ENCODE results near the gene MED19.
"Not testable (repeated sequence)": the region's sequence is repeated elsewhere in the genome, so short reads cannot be mapped to it uniquely, and the experiment has no call there.

The MED19 gene

GRCh38 chr11:57711414-57712255, at the start of gene MED19:
Gene MED19 (minus strand): TSS chr11:57712215. CDS start chr11:57712179, 36 bp downstream.
- peak; percentile 36 to 49 for DNase-seq (ENCODE audit: extremely low read depth in 1 of 2, low read depth in 1 of 2)

- no peak for DNase-seq (ENCODE audit: extremely low read depth in 1 of 2, low read depth in 1 of 2)
Observed at GRCh38 chr11:57758174-57758573, 46.2 kb upstream of the MED19 start.

- DNase-seq (ENCODE audit: extremely low read depth in 1 of 2, low read depth in 1 of 2): no peak
Observed at GRCh38 chr11:57752954-57753353, 40.9 kb upstream of the MED19 start.

- no peak for DNase-seq (ENCODE audit: extremely low read depth in 1 of 2, low read depth in 1 of 2)
Observed at GRCh38 chr11:57751676-57752253, 39.8 kb upstream of the MED19 start, which contains the start of gene BTBD18. Gene BTBD18 (minus strand): TSS chr11:57751819. CDS start chr11:57751188, 631 bp downstream.

GRCh38 chr11:57751176-57751575, 39.2 kb upstream of the MED19 start:
- no peak for DNase-seq (ENCODE audit: extremely low read depth in 1 of 2, low read depth in 1 of 2)

- DNase-seq (ENCODE audit: extremely low read depth in 1 of 2, low read depth in 1 of 2): no peak
Observed at GRCh38 chr11:57746920-57747319, 34.9 kb upstream of the MED19 start.

- DNase-seq (ENCODE audit: extremely low read depth in 1 of 2, low read depth in 1 of 2): no peak
Observed at GRCh38 chr11:57745206-57745605, 33.2 kb upstream of the MED19 start.

- DNase-seq (ENCODE audit: extremely low read depth in 1 of 2, low read depth in 1 of 2): no peak
Observed at GRCh38 chr11:57744357-57744756, 32.3 kb upstream of the MED19 start.

- no peak for DNase-seq (ENCODE audit: extremely low read depth in 1 of 2, low read depth in 1 of 2)
Observed at GRCh38 chr11:57742087-57742452, 30.1 kb upstream of the MED19 start.

GRCh38 chr11:57741132-57742086, 29.4 kb upstream of the MED19 start, which contains the start of gene SELENOH:
Gene SELENOH (plus strand): TSS chr11:57741491. CDS start chr11:57741596, 105 bp downstream.
- peak; percentile 79 to 84 for DNase-seq (ENCODE audit: extremely low read depth in 1 of 2, low read depth in 1 of 2)

- no peak for DNase-seq (ENCODE audit: extremely low read depth in 1 of 2, low read depth in 1 of 2)
Observed at GRCh38 chr11:57735619-57736298, 23.7 kb upstream of the MED19 start.

GRCh38 chr11:57732661-57733060, 20.6 kb upstream of the MED19 start:
- no peak for DNase-seq (ENCODE audit: extremely low read depth in 1 of 2, low read depth in 1 of 2)

GRCh38 chr11:57729479-57729878, 17.5 kb upstream of the MED19 start:
- DNase-seq (ENCODE audit: extremely low read depth in 1 of 2, low read depth in 1 of 2): no peak

GRCh38 chr11:57728829-57729228, 16.8 kb upstream of the MED19 start:
- DNase-seq (ENCODE audit: extremely low read depth in 1 of 2, low read depth in 1 of 2): no peak

GRCh38 chr11:57727185-57727584, 15.2 kb upstream of the MED19 start:
- DNase-seq (ENCODE audit: extremely low read depth in 1 of 2, low read depth in 1 of 2): no peak

- DNase-seq (ENCODE audit: extremely low read depth in 1 of 2, low read depth in 1 of 2): not testable (repeated sequence)
Observed at GRCh38 chr11:57716726-57717125, 4.7 kb upstream of the MED19 start.

GRCh38 chr11:57713835-57714234, 1.8 kb upstream of the MED19 start:
- DNase-seq (ENCODE audit: extremely low read depth in 1 of 2, low read depth in 1 of 2): no peak

GRCh38 chr11:57712256-57713150, 488 bp upstream of the MED19 start, which contains the start of gene TMX2:
Gene TMX2 (plus strand): TSS chr11:57712593. CDS start chr11:57712619, 26 bp downstream.
- DNase-seq (ENCODE audit: extremely low read depth in 1 of 2, low read depth in 1 of 2): peak; percentile 73 to 75

- DNase-seq (ENCODE audit: extremely low read depth in 1 of 2, low read depth in 1 of 2): no peak
Observed at GRCh38 chr11:57709802-57710367, 2.1 kb downstream of the MED19 start.

All from activated CD8-positive, alpha-beta memory T cell treated with anti-CD3 and anti-CD28 coated beads for 1 hour (primary cell).